Measurements from ENCODE around the gene LSM3. TPM values are rescaled to one million over a fixed set of nuclear protein-coding genes. Genes with fewer than 3 reads are reported as not detected.

The LSM3 gene
- total and polyA plus RNA-seq, 2 of the 4 experiments (the other 2 are of a cell fraction): 3.4 to 11.5 TPM

DNA sequence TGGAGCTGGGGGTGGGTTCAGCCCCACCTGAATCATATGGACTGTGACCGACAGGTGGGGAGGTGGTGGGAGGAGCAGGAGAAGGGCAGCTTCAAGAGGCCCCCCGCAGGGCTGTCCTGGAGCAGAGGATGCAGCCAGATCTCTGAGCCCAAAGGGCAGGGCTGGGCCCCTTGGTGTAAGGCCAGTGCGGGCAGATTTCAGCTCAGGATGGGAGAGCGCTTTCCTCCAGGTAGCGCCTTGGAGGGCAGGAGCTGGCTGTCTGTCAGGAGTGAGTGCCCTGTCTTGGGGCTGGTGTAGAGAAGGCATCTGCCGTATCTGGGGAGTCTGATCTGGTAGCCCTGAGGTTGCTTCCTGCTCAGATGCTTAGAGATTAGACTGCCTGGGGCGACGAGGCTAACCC, 46.5 kb upstream of the LSM3 start:
- H3K18ac ChIP-seq (ENCODE audit: low read depth, low read length): no peak overlapping the region
- no peak overlapping the region for H4K5ac ChIP-seq (ENCODE audit: low read depth, low read length)
- no peak overlapping the region for H4K91ac ChIP-seq (ENCODE audit: insufficient read depth, low read depth, low read length)
- H4K20me1 ChIP-seq (ENCODE audit: insufficient read depth, low read length): peaks cover 19% of the 10 kb centered on the region
- dilution Hi-C loops (cut with HindIII; ENCODE audit: low sequenced_read_pairs, unreplicated experiment) (no loop called here), intact Hi-C loops (cut with micrococcal nuclease) (no loop called here), in situ Hi-C loops (cut with MboI; ENCODE audit: low sequenced_read_pairs) (loop anchor here (25.0 kb wide), 1 partner anchor 95 kb away; no protein-coding TSS in a partner anchor)
- H3K27me3 ChIP-seq (ENCODE audit: control insufficient read depth, insufficient read depth, low read length): no peaks in the 10 kb centered on the region
- H3K79me1 ChIP-seq (ENCODE audit: low read depth in 1 of 2, low read length in 2 of 2): peaks cover 12 to 50% of the 10 kb centered on the region in 2 experiments
- no peak overlapping the region for H2AK5ac ChIP-seq (ENCODE audit: low read depth, low read length)
- WGBS, 2 experiments (ENCODE audit: extremely low coverage in 2 of 2, insufficient read length in 1 of 2): 93% methylated on average over 3 of the region's 8 CpGs; no CpG with 5 or more reads in 1 of the 2 experiments
- H3K56ac ChIP-seq (ENCODE audit: extremely low read depth, insufficient read depth, low read length): no peak overlapping the region
- no peak overlapping the region for H2AFZ ChIP-seq (replicated peaks; ENCODE audit: low read length, poor library complexity)
- no peak overlapping the region for H2BK5ac ChIP-seq (ENCODE audit: low read depth, low read length, poor library complexity, severe bottlenecking)
- TF ChIP-seq CHD1 (IDR thresholded peaks at IDR 0.05; ENCODE audit: low read depth, low read length) (no peak), MXI1 (IDR thresholded peaks at IDR 0.05; ENCODE audit: borderline replicate concordance, low read depth, low read length) (no peak), SMC3 (IDR thresholded peaks at IDR 0.05; ENCODE audit: low read depth, low read length) (no peak), BHLHE40 (IDR thresholded peaks at IDR 0.05; ENCODE audit: low read depth, low read length) (no peak), RAD21 (IDR thresholded peaks at IDR 0.05; ENCODE audit: low read length) (no peak), CEBPB (IDR thresholded peaks at IDR 0.05; ENCODE audit: low read depth, low read length) (no peak), MAFK (IDR thresholded peaks at IDR 0.05; ENCODE audit: low read depth, low read length) (no peak), RFX5 (IDR thresholded peaks at IDR 0.05; ENCODE audit: low read depth, low read length) (no peak), NFE2L2 (IDR thresholded peaks at IDR 0.05; ENCODE audit: low read depth, low read length) (no peak), MAZ (IDR thresholded peaks at IDR 0.05; ENCODE audit: borderline replicate concordance, low read depth, low read length) (no peak), RCOR1 (IDR thresholded peaks at IDR 0.05; ENCODE audit: insufficient replicate concordance, low read length) (no peak), FOS (IDR thresholded peaks at IDR 0.05; ENCODE audit: low read depth, low read length) (no peak), POLR2A (IDR thresholded peaks at IDR 0.05; ENCODE audit: low read depth, low read length) (no peak)
- TF ChIP-seq, protein P1, sequence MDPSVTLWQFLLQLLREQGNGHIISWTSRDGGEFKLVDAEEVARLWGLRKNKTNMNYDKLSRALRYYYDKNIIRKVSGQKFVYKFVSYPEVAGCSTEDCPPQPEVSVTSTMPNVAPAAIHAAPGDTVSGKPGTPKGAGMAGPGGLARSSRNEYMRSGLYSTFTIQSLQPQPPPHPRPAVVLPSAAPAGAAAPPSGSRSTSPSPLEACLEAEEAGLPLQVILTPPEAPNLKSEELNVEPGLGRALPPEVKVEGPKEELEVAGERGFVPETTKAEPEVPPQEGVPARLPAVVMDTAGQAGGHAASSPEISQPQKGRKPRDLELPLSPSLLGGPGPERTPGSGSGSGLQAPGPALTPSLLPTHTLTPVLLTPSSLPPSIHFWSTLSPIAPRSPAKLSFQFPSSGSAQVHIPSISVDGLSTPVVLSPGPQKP (IDR thresholded peaks at IDR 0.05; ENCODE audit: borderline replicate concordance, low read depth, low read length): no peak
- TF ChIP-seq, protein P2, sequence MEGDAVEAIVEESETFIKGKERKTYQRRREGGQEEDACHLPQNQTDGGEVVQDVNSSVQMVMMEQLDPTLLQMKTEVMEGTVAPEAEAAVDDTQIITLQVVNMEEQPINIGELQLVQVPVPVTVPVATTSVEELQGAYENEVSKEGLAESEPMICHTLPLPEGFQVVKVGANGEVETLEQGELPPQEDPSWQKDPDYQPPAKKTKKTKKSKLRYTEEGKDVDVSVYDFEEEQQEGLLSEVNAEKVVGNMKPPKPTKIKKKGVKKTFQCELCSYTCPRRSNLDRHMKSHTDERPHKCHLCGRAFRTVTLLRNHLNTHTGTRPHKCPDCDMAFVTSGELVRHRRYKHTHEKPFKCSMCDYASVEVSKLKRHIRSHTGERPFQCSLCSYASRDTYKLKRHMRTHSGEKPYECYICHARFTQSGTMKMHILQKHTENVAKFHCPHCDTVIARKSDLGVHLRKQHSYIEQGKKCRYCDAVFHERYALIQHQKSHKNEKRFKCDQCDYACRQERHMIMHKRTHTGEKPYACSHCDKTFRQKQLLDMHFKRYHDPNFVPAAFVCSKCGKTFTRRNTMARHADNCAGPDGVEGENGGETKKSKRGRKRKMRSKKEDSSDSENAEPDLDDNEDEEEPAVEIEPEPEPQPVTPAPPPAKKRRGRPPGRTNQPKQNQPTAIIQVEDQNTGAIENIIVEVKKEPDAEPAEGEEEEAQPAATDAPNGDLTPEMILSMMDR (conservative IDR thresholded peaks at IDR 0.05; ENCODE audit: low read depth, low read length): no peak
- TF ChIP-seq, protein P3, sequence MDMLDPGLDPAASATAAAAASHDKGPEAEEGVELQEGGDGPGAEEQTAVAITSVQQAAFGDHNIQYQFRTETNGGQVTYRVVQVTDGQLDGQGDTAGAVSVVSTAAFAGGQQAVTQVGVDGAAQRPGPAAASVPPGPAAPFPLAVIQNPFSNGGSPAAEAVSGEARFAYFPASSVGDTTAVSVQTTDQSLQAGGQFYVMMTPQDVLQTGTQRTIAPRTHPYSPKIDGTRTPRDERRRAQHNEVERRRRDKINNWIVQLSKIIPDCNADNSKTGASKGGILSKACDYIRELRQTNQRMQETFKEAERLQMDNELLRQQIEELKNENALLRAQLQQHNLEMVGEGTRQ (IDR thresholded peaks at IDR 0.05; ENCODE audit: low read depth, low read length): no peak
- H3K9me3 ChIP-seq (ENCODE audit: control insufficient read depth, insufficient read depth, low read length): no peaks in the 10 kb centered on the region
- no peak for ATAC-seq (ENCODE audit: low read depth)
- no peak overlapping the region for H3K4ac ChIP-seq (ENCODE audit: low read depth, low read length)
- H3K36me3 ChIP-seq (ENCODE audit: control insufficient read depth, insufficient read depth, low read length): peaks cover 82% of the 10 kb centered on the region
- CTCF ChIA-PET: no interaction called here
- no peak overlapping the region for H3K14ac ChIP-seq (replicated peaks; ENCODE audit: low read depth, low read length)
- no peak overlapping the region for H2BK20ac ChIP-seq (ENCODE audit: low read depth, low read length)
- DNase-seq: no peak
- BruUV-seq (replicated peaks): no TSS peak
- no peak overlapping the region for H3K4me3 ChIP-seq (ENCODE audit: insufficient read depth, low read depth, low read length)
- no peak overlapping the region for H3K4me2 ChIP-seq (ENCODE audit: low read depth, low read length)
- no peaks in the 10 kb centered on the region; the same call in 1 of the 2 replicates for H3K4me1 ChIP-seq (ENCODE audit: control insufficient read depth, insufficient read depth, low read length)
- no peak overlapping the region for H3K9ac ChIP-seq (ENCODE audit: low read depth, low read length)
- H3K23ac ChIP-seq (ENCODE audit: low read depth, low read length): no peak overlapping the region
- H4K8ac ChIP-seq (ENCODE audit: low read depth in 2 of 2, low read length in 2 of 2): no peak overlapping the region
- H3K9me1 ChIP-seq (ENCODE audit: insufficient read depth, low read length): peaks cover 17% of the 10 kb centered on the region
- POLR2A ChIA-PET (ENCODE audit: unreplicated experiment): no interaction called here
- H2BK15ac ChIP-seq (ENCODE audit: low read depth, low read length): no peak overlapping the region
- H3K27ac ChIP-seq (ENCODE audit: insufficient read depth, low read length): no peak overlapping the region
- H2BK120ac ChIP-seq (ENCODE audit: low read depth, low read length): no peak overlapping the region
- no peak overlapping the region for H2AK9ac ChIP-seq (replicated peaks; ENCODE audit: low read depth, low read length, poor library complexity)
